ENCODE measurements around the gene RER1.
"Not testable (repeated sequence)": the region's sequence is repeated elsewhere in the genome, so short reads cannot be mapped to it uniquely, and the experiment has no call there.

GRCh38 chr1:2440346-2440745 is 48.7 kb downstream of the RER1 start:
- not testable (repeated sequence) for TF ChIP-seq CTCF (IDR thresholded peaks at IDR 0.05; ENCODE audit: insufficient read depth, low read depth, low read length); EZH2 (IDR thresholded peaks at IDR 0.05; ENCODE audit: insufficient read depth, low read length)
